A673 (cell line): ENCODE results near the gene OR1A1.
"Not testable (repeated sequence)": the region's sequence is repeated elsewhere in the genome, so short reads cannot be mapped to it uniquely, and the experiment has no call there.

ENCODE experiments used
- CTCF ChIP-seq: fragments of 300-800, 200-600 bp; sonication (generic); conservative IDR thresholded peaks from 2 replicates; pipeline ENCODE4 v1.5.1; 2017; ENCODE audit warnings: low read depth, mild to moderate bottlenecking, antibody characterized with exemption, low read length, moderate library complexity, mixed read lengths
- EZH2 ChIP-seq: fragments of 200-600 bp; sonication (generic); IDR thresholded peaks from 2 replicates; pipeline ENCODE4 v1.6.1; 2017; ENCODE audit warnings: borderline replicate concordance, low read depth, mild to moderate bottlenecking, mixed read lengths, antibody characterized with exemption, low read length; ENCODE audit not compliant: poor library complexity, severe bottlenecking

GRCh38 chr17:3219978-3220377 is 12.5 kb downstream of the OR1A1 start:
- TF ChIP-seq CTCF, EZH2: not testable (repeated sequence)
